Activated T-cell treated with anti-CD3 and anti-CD28 coated beads for 1 hour (primary cell): ENCODE data around the gene TBX4.

Experiments used
- DNase-seq: peaks from one replicate; pipeline ENCODE4 v3.0.0-alpha.2; 2020; ENCODE audit warnings: low read depth

The TBX4 gene

GRCh38 chr17:61452301-61453290, at the start of gene TBX4:
TSS of gene TBX4 (plus strand) at chr17:61452422. CDS start at chr17:61456491, 4,069 bp downstream.
- no peak for DNase-seq

DNA sequence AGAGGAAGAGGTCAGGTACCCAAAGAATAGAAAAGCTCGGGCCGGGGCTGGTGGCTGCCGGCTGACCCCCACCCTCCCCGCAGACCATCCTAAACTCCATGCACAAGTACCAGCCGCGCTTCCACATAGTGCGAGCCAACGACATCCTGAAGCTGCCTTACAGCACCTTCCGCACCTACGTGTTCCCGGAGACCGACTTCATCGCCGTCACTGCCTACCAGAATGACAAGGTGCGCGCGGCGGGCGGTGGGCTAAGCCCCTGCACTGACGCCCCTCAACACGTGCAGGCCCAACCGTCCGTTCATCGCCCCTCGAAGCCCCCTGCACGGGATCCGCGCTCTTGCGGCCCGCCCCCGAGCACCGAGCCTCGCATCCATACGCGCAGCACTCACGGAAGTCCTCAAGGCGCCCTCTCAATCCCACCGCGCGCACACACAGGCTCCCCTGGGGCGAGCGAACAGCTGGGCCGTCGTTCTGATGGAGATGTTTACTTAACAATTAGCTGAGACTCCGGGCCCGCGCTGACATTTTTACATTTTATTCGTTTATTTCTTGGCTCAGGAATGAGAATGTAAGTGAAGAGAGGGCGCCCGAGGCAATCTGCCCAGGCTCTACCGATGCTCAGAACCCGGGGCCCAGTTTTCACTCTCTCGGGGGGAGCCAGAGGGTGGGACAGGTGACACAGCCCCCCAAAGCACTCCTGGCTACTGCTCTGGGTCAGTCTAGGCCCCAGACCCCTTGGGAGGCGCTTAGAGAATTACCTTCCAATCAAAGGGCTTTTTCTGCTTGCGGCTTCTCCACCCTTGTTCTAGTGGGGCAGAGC, 49.0 kb upstream of the TBX4 start:
- no peak for DNase-seq

GRCh38 chr17:61403801-61404662, 48.2 kb upstream of the TBX4 start:
- no peak for DNase-seq

- no peak for DNase-seq
These were observed 47.6 kb upstream of the TBX4 start for GRCh38 chr17:61404663-61404912.

DNA sequence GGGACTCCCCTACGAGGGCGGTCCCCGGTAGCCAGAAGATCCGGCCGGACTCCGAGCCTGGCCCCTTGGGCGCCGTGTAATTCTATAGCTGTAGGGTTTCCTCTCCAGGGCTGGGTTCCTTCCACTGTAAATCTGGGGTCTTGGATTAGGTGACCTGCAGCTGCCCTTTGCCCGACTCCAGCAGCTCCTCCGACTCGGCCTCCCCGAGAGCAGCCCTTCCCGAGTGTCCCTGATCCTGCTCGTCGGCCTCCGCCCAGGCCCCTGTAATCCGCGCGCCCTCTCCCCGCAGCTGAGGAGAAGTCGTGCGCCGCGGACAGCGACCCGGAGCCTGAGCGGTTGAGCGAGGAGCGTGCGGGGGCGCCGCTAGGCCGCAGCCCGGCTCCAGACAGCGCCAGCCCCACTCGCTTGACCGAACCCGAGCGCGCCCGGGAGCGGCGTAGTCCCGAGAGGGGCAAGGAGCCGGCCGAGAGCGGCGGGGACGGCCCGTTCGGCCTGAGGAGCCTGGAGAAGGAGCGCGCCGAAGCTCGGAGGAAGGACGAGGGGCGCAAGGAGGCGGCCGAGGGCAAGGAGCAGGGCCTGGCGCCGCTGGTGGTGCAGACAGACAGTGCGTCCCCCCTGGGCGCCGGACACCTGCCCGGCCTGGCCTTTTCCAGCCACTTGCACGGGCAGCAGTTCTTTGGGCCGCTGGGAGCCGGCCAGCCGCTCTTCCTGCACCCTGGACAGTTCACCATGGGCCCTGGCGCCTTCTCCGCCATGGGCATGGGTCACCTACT, 47.1 kb upstream of the TBX4 start:
- DNase-seq, result no peak

DNA sequence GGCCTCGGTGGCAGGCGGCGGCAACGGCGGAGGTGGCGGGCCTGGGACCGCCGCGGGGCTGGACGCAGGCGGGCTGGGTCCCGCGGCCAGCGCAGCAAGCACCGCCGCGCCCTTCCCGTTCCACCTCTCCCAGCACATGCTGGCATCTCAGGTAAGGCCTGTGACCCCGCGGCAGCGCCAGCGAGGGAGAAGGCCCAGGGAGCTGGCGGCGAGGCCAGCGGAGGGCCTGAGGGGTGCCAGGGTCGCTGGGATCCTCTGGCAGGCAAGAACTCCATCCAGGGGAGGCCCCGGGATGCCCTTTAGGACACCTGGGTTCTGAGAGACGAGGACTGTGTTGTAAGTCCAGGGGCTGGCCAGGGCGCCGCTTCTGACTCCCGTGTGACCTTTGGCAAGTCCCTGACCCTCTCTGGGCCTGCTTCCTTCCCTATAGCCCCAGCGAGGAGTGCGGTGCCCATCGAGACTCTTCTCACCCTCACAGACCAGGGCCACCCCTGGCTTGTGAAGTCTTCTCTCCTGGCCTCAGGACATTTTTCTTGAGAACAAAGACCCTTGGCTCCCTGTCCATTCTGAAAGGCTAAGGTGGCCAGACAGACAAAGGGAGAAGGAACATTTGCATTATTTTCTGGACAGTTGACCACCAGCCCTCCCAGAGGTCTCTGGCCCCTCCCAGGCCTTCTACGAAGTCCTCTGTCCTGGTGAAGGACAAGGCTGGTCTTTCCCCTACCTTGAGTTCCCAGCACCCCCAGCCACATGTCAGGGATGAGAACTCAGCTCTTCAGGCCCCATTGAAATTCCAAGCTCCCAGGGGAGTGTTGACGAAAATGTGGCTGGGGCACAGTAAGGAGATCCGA, 46.3 kb upstream of the TBX4 start:
- no peak for DNase-seq

DNA sequence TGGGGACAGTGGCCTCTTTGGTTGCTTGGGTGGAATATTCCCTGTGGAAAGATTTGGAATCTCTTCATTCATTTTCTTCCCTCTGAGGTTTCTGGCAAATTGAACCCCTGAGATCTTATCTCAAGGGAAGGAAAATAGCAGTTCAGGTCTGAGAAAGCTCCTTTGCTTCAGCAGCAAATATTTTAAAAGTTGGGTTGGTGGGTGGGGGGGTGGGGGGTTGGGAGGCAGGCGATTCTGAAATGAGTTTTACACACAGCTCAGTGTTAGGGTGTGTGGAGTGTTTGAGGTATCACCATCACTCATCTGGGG, 45.7 kb upstream of the TBX4 start:
- no peak for DNase-seq

GRCh38 chr17:61406971-61407911, 45.0 kb upstream of the TBX4 start:
- no peak for DNase-seq

DNA sequence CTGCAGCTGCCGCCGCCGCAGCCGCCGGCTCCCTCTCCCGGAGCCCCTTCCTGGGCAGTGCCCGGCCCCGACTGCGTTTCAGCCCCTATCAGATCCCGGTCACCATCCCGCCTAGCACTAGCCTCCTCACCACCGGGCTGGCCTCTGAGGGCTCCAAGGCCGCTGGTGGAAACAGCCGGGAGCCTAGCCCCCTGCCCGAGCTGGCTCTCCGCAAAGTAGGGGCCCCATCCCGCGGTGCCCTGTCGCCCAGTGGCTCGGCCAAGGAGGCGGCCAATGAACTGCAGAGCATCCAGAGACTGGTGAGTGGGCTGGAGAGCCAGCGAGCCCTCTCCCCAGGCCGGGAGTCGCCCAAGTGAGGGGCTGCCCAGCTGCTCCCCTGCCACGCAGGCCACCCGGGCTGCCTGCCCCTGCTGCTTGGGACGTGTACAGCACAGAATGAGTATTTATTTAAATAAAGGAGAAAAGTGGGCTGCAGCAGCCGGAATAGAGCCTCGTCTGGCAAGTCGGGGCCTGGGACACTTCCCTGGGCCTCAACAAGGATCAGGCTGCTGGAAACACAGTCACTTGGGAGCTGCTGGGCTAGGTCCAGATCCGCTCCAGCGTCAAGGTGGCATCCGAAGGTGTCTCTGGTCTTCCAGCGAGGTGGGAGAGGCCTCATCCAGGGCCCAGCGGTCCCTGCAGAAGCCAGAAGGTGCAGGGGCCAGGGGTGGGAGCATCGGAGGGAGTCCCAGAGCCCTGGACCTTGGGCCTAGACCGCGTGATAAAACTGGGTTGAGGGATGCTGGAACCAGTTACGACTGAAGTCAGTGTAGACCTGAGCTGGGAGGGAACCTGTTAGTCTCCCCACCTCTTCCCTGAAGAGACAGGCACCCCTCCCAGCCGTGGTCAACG, 43.8 kb upstream of the TBX4 start:
- DNase-seq, result no peak

GRCh38 chr17:61409301-61410112, 42.7 kb upstream of the TBX4 start:
- no peak for DNase-seq

GRCh38 chr17:61410141-61411010, 41.8 kb upstream of the TBX4 start:
- DNase-seq, result peak; percentile 66

- DNase-seq, result no peak
These were observed 41.3 kb upstream of the TBX4 start for GRCh38 chr17:61411011-61411260.

- DNase-seq, result no peak
These were observed 40.7 kb upstream of the TBX4 start for GRCh38 chr17:61411261-61412142.

DNA sequence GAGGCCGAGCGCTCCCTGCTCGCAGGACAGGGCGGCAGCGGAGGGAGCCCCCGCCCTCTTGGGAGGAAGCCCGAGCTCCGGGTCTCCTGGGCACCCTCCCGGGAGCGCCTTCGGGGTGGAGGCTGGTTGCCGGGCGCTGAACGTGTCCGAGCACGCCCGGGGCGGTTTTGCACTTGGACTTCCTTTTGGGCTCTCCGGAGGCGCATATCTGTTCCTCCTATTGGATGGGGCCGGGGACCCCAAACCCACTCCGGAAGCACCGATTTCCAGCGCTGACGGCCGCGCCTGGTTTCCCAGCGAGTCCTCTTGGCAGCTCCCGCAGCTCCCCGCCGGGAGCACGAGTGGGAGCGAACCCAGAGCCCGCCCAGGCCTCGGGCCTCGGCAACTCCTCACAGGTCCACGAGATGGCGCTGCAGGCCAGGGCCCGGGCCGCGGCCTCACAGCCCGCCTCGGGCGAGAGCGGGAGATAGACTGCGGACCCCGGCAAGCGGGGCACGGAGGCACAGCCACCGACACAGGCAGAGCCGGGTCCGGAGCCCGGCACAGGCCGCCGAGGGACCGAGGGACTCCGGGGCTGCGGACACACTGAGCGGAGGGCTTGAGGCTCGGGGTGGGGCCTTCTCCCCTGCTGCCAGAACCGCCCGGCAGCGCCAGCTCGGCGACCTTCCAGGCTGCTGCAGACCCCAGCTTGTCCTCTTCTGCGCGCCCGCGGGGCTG, 39.9 kb upstream of the TBX4 start:
- DNase-seq, result peak; percentile 76
